GM19351 (cell line): ENCODE measurements around the gene SMARCA2.

ENCODE experiments used
- ATAC-seq: cut with Tn5 transposase; IDR thresholded peaks from one replicate; pipeline ENCODE4 v1.9.1; 2021; ENCODE audit warnings: mild to moderate bottlenecking, moderate library complexity; ENCODE audit not compliant: unreplicated experiment

The SMARCA2 gene

GRCh38 chr9:2015581-2016407, 647 bp downstream of the SMARCA2 start:
- no peak for ATAC-seq

GRCh38 chr9:2016408-2017330, 1.5 kb downstream of the SMARCA2 start:
- ATAC-seq, result no peak

GRCh38 chr9:2017331-2018161, 2.4 kb downstream of the SMARCA2 start:
- ATAC-seq, result peak; percentile 24

- ATAC-seq, result no peak
Observed at GRCh38 chr9:2018162-2018643, 3.1 kb downstream of the SMARCA2 start.

GRCh38 chr9:2018764-2019558, 3.8 kb downstream of the SMARCA2 start:
- no peak for ATAC-seq

- ATAC-seq, result no peak
Observed at GRCh38 chr9:2019723-2020122, 4.6 kb downstream of the SMARCA2 start.

- ATAC-seq, result no peak
Observed at GRCh38 chr9:2021731-2022130, 6.6 kb downstream of the SMARCA2 start.

- no peak for ATAC-seq
Observed at GRCh38 chr9:2022560-2022959, 7.4 kb downstream of the SMARCA2 start.

GRCh38 chr9:2023042-2023441, 7.9 kb downstream of the SMARCA2 start:
- ATAC-seq, result no peak

GRCh38 chr9:2023532-2023931, 8.4 kb downstream of the SMARCA2 start:
- peak; percentile 46 for ATAC-seq

- no peak for ATAC-seq
Observed at GRCh38 chr9:2024888-2025782, 10.0 kb downstream of the SMARCA2 start.

GRCh38 chr9:2026220-2026997, 11.3 kb downstream of the SMARCA2 start:
- ATAC-seq, result no peak

- ATAC-seq, result no peak
Observed at GRCh38 chr9:2027543-2028160, 12.5 kb downstream of the SMARCA2 start.

- ATAC-seq, result no peak
Observed at GRCh38 chr9:2028888-2029287, 13.7 kb downstream of the SMARCA2 start.

GRCh38 chr9:2029666-2030170, 14.6 kb downstream of the SMARCA2 start:
- no peak for ATAC-seq

- ATAC-seq, result no peak
Observed at GRCh38 chr9:2032234-2032633, 17.1 kb downstream of the SMARCA2 start.

- ATAC-seq, result no peak
Observed at GRCh38 chr9:2036844-2037243, 21.7 kb downstream of the SMARCA2 start.
